ENCODE measurements around the gene AFF2. TPM values are rescaled to one million over a fixed set of nuclear protein-coding genes. Genes with fewer than 3 reads are reported as not detected.
A peak's percentile ranks its signal among the peaks of the same experiment; 100 is the strongest.

The AFF2 gene
- total RNA-seq, 6 donors from 2014 or later: 6.1 to 17.4 (median 9.7) TPM

DNA sequence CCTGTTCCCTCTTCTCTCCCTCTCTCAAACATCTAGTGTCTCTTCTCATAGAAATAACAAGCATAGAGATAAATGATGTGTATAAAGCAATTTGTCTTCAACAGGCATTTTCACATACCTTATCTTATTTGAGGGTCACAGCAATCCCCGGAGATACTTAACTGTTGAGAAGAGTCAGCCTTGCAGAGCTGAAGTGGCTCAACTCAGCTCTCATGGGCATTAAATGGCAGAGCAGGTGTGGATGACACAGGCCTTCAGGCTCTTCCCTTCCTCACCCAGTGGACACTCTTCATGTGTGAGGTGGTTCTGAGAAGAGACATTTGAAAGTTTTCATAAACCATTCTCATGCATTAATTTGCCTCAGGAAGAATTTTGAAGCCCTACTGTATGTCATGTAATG, 134.2 kb downstream of the AFF2 start:
- 80 to 83% methylated on average over 1 of the region's 1 CpG for WGBS, 2 donors
- Histone ChIP-seq H3K27ac (no peak overlapping the region), H3K9me3 (no peaks in the 10 kb centered on the region), H3K36me3 (no peaks in the 10 kb centered on the region), H3K4me3 (no peak overlapping the region), H3K27me3 (no peaks in the 10 kb centered on the region), H3K4me1 (no peaks in the 10 kb centered on the region)
- no peak for ATAC-seq (ENCODE audit: low FRiP score in 2 of 2)
- TF ChIP-seq, protein P1, sequence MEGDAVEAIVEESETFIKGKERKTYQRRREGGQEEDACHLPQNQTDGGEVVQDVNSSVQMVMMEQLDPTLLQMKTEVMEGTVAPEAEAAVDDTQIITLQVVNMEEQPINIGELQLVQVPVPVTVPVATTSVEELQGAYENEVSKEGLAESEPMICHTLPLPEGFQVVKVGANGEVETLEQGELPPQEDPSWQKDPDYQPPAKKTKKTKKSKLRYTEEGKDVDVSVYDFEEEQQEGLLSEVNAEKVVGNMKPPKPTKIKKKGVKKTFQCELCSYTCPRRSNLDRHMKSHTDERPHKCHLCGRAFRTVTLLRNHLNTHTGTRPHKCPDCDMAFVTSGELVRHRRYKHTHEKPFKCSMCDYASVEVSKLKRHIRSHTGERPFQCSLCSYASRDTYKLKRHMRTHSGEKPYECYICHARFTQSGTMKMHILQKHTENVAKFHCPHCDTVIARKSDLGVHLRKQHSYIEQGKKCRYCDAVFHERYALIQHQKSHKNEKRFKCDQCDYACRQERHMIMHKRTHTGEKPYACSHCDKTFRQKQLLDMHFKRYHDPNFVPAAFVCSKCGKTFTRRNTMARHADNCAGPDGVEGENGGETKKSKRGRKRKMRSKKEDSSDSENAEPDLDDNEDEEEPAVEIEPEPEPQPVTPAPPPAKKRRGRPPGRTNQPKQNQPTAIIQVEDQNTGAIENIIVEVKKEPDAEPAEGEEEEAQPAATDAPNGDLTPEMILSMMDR (IDR thresholded peaks at IDR 0.05): no peak
- no peak for TF ChIP-seq POLR2A (IDR thresholded peaks at IDR 0.05)
- no peak for DNase-seq

DNA sequence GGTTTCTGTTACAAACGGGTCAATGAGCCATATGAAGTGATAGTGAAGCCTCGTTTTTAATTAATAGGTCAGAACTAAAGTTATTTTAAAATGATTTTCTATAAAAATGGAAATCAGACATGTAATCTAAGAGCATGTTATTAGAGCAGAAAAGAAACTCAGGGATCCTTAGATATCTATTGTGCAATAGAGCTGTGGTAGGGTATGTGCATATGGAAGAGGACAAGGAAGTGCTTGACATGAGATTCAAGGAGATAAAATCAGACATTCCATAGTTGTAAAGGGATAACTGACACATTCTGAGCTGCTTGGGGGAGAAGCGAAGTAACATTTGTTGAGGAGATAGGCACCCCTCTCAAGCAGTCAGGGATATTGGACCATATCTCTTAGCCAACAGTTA, 143.0 kb downstream of the AFF2 start:
- H3K4me1 ChIP-seq: no peaks in the 10 kb centered on the region
- no peak for ATAC-seq (ENCODE audit: low FRiP score in 2 of 2)
- TF ChIP-seq POLR2AphosphoS5 (IDR thresholded peaks at IDR 0.05): no peak
- TF ChIP-seq, protein P1 (IDR thresholded peaks at IDR 0.05): no peak
- TF ChIP-seq EP300 (IDR thresholded peaks at IDR 0.05): no peak
- TF ChIP-seq POLR2A (IDR thresholded peaks at IDR 0.05): no peak
- H3K9me3 ChIP-seq: no peaks in the 10 kb centered on the region
- no peaks in the 10 kb centered on the region for H3K36me3 ChIP-seq
- DNase-seq: no peak
- no peak overlapping the region for H3K27ac ChIP-seq
- 60 to 90% methylated on average over 3 of the region's 3 CpGs for WGBS, 2 donors
- no peak overlapping the region for H3K4me3 ChIP-seq
- H3K27me3 ChIP-seq: no peaks in the 10 kb centered on the region

DNA sequence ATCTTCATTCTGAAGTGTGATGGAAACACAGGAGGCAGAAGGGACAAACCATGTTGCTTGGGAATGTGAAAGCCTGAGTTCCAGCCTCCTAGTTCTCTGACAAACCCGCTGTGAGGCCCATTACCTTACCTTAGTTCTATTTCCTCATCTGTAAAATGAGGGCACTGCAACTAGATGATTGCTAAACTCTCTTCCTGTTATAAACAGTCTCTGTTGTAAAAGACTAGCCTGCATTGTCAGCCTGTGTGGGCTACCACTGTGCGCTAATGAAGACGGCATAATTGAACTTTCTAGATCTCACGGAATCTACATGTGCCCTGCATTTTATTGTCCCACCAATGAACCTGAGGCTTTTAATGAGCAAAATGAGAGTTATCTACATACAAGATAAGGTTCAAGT, 147.2 kb downstream of the AFF2 start:
- Histone ChIP-seq H3K9me3 (no peaks in the 10 kb centered on the region), H3K4me3 (no peak overlapping the region), H3K4me1 (no peaks in the 10 kb centered on the region), H3K27ac (peak overlapping the region in 1 of 4 donors; percentile 63), H3K27me3 (no peaks in the 10 kb centered on the region), H3K36me3 (no peaks in the 10 kb centered on the region)
- ATAC-seq (ENCODE audit: low FRiP score in 2 of 2) (no peak), DNase-seq (no peak)
- no peak for TF ChIP-seq EP300 (IDR thresholded peaks at IDR 0.05)
- WGBS, 2 donors: 76 to 82% methylated on average over 4 of the region's 4 CpGs

DNA sequence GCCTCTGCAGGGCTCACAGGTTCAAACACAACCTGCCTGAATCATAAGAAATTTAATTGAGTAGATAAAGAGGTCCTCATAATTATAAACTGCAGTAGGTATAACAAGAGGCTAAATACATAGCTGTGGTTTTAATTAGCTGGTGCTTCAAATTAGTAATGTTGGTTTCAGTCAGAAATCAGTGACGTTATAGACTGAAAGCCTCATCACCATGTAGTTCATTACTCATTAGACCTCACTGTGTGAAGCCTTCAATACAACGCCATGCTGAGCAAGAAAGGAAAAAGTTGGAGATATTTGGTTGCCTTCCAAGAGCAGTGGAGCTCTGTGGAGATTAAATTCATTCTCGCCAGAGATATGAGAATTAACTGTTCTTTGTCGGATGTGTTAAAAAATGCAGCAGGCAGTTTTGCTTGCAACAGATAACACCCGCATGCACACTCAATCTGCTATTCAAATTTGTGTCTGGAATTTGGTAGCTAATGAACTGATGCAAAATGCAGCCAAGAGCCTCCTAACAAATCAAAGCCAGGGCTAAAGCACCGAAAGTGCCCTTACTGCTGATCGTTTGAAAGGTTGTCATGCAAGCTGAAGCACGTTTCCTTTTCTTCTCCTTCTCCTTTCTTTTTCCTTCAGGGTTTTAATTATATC, 148.9 kb downstream of the AFF2 start:
- Histone ChIP-seq H3K27ac (no peak overlapping the region), H3K27me3 (no peaks in the 10 kb centered on the region), H3K4me3 (no peak overlapping the region), H3K36me3 (no peaks in the 10 kb centered on the region), H3K9me3 (no peaks in the 10 kb centered on the region), H3K4me1 (no peaks in the 10 kb centered on the region)
- WGBS, 2 donors: 62 to 72% methylated on average over 8 of the region's 8 CpGs
- DNase-seq (no peak), ATAC-seq (ENCODE audit: low FRiP score in 2 of 2) (no peak)
- TF ChIP-seq POLR2AphosphoS5 (IDR thresholded peaks at IDR 0.05) (no peak), EP300 (IDR thresholded peaks at IDR 0.05) (no peak), POLR2A (IDR thresholded peaks at IDR 0.05) (no peak)
- TF ChIP-seq, protein P1 (IDR thresholded peaks at IDR 0.05): no peak

DNA sequence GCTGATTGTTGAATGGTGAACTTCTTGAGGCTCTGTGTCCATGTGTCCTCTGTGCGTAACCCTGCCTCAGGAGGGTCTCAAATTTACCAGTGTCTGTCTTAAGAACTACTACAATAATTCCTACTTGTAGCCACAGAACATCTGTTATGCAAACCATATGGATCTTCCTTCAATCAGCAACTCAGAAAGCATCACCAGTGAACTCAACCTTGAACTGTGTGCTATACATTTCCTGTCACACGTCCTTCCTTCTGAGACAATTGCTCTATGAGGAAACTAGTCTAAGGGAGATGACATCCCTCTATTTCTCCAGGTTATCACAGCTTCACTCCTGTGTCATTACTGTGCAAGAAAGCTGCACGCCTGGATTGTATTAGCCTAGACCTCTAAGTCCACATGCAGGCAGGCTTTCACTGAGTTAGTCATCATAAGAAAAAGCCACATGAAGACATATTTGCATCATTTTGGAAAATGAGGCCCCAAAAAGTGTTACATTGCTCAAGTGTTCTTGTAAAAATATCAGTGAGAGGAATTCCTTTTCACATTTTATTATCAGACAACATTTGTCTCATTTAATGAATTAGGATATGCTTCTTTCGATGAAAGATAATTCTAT, 157.8 kb downstream of the AFF2 start:
- TF ChIP-seq, protein P1 (IDR thresholded peaks at IDR 0.05): no peak
- no peak for TF ChIP-seq POLR2AphosphoS5 (IDR thresholded peaks at IDR 0.05)
- no peak for TF ChIP-seq EP300 (IDR thresholded peaks at IDR 0.05)
- TF ChIP-seq POLR2A (IDR thresholded peaks at IDR 0.05): no peak
- DNase-seq (no peak), ATAC-seq (ENCODE audit: low FRiP score in 2 of 2) (no peak)
- H3K27me3 ChIP-seq: no peaks in the 10 kb centered on the region
- WGBS, 2 donors: 57 to 78% methylated on average over 4 of the region's 4 CpGs
- H3K9me3 ChIP-seq: no peaks in the 10 kb centered on the region
- H3K27ac ChIP-seq: no peak overlapping the region
- H3K4me1 ChIP-seq: no peaks in the 10 kb centered on the region
- H3K36me3 ChIP-seq: no peaks in the 10 kb centered on the region
- no peak overlapping the region for H3K4me3 ChIP-seq

Data from upper lobe of left lung (tissue), 6 donors.